HG03135 (cell line): ENCODE data around the gene LPCAT4.
"Not testable (repeated sequence)": the region's sequence is repeated elsewhere in the genome, so short reads cannot be mapped to it uniquely, and the experiment has no call there.

Experiments used
- ATAC-seq: cut with Tn5 transposase; IDR thresholded peaks from one replicate; pipeline ENCODE4 v1.9.1; 2021; ENCODE audit warnings: mild to moderate bottlenecking, moderate library complexity; ENCODE audit not compliant: unreplicated experiment

Gene LPCAT4

GRCh38 chr15:34367101-34368081 is at the start of gene LPCAT4:
LPCAT4 (minus strand) TSS chr15:34367196; CDS start chr15:34367100, 96 bp downstream.
- peak; percentile 84 for ATAC-seq

- not testable (repeated sequence) for ATAC-seq
Measured at GRCh38 chr15:34409511-34409910, 42.5 kb upstream of the LPCAT4 start.

GRCh38 chr15:34408973-34409372 is 42.0 kb upstream of the LPCAT4 start:
- ATAC-seq, result not testable (repeated sequence)

- peak; percentile 57 for ATAC-seq
Measured at GRCh38 chr15:34403899-34404298, 36.9 kb upstream of the LPCAT4 start.

- ATAC-seq, result peak; percentile 65
Measured at GRCh38 chr15:34403160-34403598, 36.2 kb upstream of the LPCAT4 start.

- not testable (repeated sequence) for ATAC-seq
Measured at GRCh38 chr15:34397637-34398259, 30.8 kb upstream of the LPCAT4 start.

GRCh38 chr15:34392981-34393380 is 26.0 kb upstream of the LPCAT4 start:
- not testable (repeated sequence) for ATAC-seq

- not testable (repeated sequence) for ATAC-seq
Measured at GRCh38 chr15:34389594-34390086, 22.6 kb upstream of the LPCAT4 start.

- not testable (repeated sequence) for ATAC-seq
Measured at GRCh38 chr15:34381829-34382521, 15.0 kb upstream of the LPCAT4 start.

- ATAC-seq, result not testable (repeated sequence)
Measured at GRCh38 chr15:34380491-34380890, 13.5 kb upstream of the LPCAT4 start.

GRCh38 chr15:34376856-34377255 is 9.9 kb upstream of the LPCAT4 start:
- no peak for ATAC-seq

- ATAC-seq, result not testable (repeated sequence)
Measured at GRCh38 chr15:34375541-34375940, 8.5 kb upstream of the LPCAT4 start.

- no peak for ATAC-seq
Measured at GRCh38 chr15:34374816-34375215, 7.8 kb upstream of the LPCAT4 start.

- ATAC-seq, result no peak
Measured at GRCh38 chr15:34373951-34374350, 7.0 kb upstream of the LPCAT4 start.

- ATAC-seq, result no peak
Measured at GRCh38 chr15:34370643-34371042, 3.6 kb upstream of the LPCAT4 start.

GRCh38 chr15:34370129-34370528 is 3.1 kb upstream of the LPCAT4 start:
- no peak for ATAC-seq

- ATAC-seq, result no peak
Measured at GRCh38 chr15:34366271-34367065, 528 bp downstream of the LPCAT4 start.

GRCh38 chr15:34365836-34366235 is 1.2 kb downstream of the LPCAT4 start:
- ATAC-seq, result no peak

- no peak for ATAC-seq
Measured at GRCh38 chr15:34365091-34365825, 1.7 kb downstream of the LPCAT4 start.
